ENCODE results near the gene PCDH9. TPM values are rescaled to one million over a fixed set of nuclear protein-coding genes. Genes with fewer than 3 reads are reported as not detected.

The PCDH9 gene, protein sequence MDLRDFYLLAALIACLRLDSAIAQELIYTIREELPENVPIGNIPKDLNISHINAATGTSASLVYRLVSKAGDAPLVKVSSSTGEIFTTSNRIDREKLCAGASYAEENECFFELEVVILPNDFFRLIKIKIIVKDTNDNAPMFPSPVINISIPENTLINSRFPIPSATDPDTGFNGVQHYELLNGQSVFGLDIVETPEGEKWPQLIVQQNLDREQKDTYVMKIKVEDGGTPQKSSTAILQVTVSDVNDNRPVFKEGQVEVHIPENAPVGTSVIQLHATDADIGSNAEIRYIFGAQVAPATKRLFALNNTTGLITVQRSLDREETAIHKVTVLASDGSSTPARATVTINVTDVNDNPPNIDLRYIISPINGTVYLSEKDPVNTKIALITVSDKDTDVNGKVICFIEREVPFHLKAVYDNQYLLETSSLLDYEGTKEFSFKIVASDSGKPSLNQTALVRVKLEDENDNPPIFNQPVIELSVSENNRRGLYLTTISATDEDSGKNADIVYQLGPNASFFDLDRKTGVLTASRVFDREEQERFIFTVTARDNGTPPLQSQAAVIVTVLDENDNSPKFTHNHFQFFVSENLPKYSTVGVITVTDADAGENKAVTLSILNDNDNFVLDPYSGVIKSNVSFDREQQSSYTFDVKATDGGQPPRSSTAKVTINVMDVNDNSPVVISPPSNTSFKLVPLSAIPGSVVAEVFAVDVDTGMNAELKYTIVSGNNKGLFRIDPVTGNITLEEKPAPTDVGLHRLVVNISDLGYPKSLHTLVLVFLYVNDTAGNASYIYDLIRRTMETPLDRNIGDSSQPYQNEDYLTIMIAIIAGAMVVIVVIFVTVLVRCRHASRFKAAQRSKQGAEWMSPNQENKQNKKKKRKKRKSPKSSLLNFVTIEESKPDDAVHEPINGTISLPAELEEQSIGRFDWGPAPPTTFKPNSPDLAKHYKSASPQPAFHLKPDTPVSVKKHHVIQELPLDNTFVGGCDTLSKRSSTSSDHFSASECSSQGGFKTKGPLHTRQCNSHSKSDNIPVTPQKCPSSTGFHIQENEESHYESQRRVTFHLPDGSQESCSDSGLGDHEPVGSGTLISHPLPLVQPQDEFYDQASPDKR (N-terminal part only)
- 0.34 and 0.75 TPM in 2 replicates for total RNA-seq

DNA sequence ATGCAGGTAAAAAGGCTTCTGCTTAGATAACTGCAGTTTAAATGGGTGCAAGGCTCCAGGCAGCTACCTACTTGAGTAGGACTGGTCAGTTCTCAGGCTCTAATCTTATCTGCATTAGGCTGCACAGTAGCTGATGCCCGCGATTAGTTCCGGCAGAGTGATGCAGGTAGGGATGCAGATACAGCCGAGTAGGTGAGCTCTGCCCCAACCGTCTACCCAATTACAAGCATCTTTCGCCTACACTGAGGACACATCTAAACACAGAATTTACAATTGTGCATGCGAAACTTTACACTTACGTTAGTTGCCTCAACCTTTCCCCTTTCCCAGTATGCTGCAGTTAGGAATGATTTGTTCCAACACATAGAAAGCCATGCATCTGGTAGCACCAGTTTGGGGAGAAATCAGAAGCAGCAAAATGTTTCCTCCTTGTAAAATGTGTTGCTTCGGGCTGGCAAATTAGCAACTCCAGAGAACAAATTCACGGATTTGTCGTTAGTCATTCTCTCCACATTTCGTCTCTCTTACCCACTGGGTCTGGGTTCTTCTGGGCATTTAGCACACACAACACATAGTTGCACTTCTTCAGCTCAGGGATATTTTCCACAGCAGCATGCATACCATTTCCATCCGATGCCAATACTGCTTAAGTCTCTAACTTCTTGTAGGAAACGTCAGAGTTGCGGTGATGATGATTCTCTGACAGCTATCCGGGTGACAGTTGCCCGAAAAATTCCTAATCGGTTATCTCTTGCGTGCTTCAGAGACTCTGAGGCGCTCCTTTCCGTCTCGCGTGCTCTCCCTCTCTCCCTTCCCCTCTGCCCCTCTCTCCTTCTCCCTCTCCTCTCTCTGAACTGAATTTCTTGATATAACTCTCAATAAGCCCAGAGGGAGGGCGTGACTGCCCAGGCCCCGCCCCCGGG is at the start of gene PCDH9:
PCDH9 (minus strand) TSS at position 856 of the 923 bp plus-strand sequence. CDS start 1,896 bp downstream, outside the sequence.
- TF ChIP-seq, protein P1, sequence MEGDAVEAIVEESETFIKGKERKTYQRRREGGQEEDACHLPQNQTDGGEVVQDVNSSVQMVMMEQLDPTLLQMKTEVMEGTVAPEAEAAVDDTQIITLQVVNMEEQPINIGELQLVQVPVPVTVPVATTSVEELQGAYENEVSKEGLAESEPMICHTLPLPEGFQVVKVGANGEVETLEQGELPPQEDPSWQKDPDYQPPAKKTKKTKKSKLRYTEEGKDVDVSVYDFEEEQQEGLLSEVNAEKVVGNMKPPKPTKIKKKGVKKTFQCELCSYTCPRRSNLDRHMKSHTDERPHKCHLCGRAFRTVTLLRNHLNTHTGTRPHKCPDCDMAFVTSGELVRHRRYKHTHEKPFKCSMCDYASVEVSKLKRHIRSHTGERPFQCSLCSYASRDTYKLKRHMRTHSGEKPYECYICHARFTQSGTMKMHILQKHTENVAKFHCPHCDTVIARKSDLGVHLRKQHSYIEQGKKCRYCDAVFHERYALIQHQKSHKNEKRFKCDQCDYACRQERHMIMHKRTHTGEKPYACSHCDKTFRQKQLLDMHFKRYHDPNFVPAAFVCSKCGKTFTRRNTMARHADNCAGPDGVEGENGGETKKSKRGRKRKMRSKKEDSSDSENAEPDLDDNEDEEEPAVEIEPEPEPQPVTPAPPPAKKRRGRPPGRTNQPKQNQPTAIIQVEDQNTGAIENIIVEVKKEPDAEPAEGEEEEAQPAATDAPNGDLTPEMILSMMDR (IDR thresholded peaks at IDR 0.05; ENCODE audit: insufficient read depth, low read length, poor library complexity, severe bottlenecking): no peak
- Histone ChIP-seq H3K4me3 (ENCODE audit: low read depth, low read length) (peak within 1 kb of the TSS; percentile 76), H3K36me3 (ENCODE audit: control insufficient read depth, insufficient read depth, low read length) (no peaks in the 10 kb centered on the region), H3K27me3 (ENCODE audit: control insufficient read depth, insufficient read depth, low read length) (no peaks in the 10 kb centered on the region)
- no peak for DNase-seq (ENCODE audit: low read depth)

DNA sequence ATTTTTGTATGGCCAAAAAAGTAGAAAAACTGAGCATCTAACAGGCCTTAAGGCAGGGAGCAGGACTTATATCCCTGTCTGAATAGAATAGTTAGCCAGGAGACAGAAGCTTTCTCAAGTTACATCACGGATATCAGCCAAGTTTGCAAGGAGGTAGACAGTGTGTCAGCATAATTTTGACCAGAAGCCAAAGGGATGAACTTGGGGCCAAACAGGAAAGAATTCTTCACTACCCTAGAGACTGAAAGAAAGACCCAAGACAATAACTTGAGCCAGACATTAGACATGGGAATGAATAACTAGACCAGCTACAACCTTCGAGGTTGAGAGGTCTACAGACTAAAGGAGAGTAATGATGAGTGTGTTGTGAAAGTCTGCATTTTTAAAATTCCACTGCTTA is 48.1 kb upstream of the PCDH9 start:
- Histone ChIP-seq H3K36me3 (ENCODE audit: control insufficient read depth, insufficient read depth, low read length) (no peaks in the 10 kb centered on the region), H3K4me3 (ENCODE audit: low read depth, low read length) (no peak overlapping the region), H3K27me3 (ENCODE audit: control insufficient read depth, insufficient read depth, low read length) (no peaks in the 10 kb centered on the region)
- TF ChIP-seq, protein P1 (IDR thresholded peaks at IDR 0.05; ENCODE audit: insufficient read depth, low read length, poor library complexity, severe bottlenecking): no peak
- no peak for DNase-seq (ENCODE audit: low read depth)

DNA sequence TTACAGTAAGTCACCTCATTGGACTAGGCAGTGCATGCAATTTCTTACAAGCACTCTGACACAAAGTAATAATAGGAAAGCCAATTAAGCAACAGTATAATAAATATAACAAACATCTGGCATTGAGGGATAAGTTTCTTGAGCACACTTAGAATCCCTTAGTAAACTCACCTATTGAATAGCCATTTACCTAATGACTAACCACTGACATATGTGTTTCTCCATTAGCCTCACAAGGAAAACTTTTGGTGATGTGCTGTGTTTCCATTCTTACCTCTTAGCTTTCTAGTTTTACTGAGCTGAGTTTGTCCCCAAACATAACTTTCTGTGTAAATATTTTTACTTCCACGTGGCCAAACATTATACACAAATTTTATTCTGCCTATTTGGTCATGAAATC is 47.4 kb upstream of the PCDH9 start:
- Histone ChIP-seq H3K36me3 (ENCODE audit: control insufficient read depth, insufficient read depth, low read length) (no peaks in the 10 kb centered on the region), H3K4me3 (ENCODE audit: low read depth, low read length) (no peak overlapping the region), H3K27me3 (ENCODE audit: control insufficient read depth, insufficient read depth, low read length) (no peaks in the 10 kb centered on the region)
- TF ChIP-seq, protein P1 (IDR thresholded peaks at IDR 0.05; ENCODE audit: insufficient read depth, low read length, poor library complexity, severe bottlenecking): no peak
- DNase-seq (ENCODE audit: low read depth): no peak

DNA sequence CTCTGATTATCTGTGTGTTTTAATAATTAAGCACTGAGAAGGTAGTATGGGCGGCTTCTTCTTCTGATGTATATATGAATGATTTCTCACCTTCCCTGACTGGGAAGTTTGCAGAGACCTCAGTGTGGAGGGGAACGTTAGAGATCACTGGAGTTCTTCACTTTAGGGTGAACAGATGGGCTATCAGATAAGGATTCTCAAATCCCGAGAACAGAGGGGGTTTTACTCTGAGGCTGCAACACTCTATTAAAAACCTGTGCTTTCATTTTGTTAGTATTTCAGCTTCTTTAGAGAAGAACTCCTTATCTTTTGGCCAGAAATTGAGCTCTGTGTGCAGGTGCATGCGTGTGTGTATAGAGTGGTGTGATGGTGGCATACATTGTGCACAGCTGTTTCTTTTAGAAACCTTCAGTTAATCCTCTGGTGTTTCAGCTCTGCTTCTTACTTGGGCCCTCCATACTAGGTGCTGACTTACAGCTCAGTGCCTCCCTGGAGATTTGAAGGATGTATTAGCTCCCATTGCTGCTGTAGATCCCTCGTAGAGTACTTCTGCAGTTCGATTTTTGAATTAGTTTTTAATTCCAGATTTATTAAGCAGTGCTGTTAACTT is 45.3 kb upstream of the PCDH9 start:
- no peak for DNase-seq (ENCODE audit: low read depth)
- TF ChIP-seq, protein P1 (IDR thresholded peaks at IDR 0.05; ENCODE audit: insufficient read depth, low read length, poor library complexity, severe bottlenecking): no peak
- no peaks in the 10 kb centered on the region for H3K27me3 ChIP-seq (ENCODE audit: control insufficient read depth, insufficient read depth, low read length)
- no peak overlapping the region for H3K4me3 ChIP-seq (ENCODE audit: low read depth, low read length)
- no peaks in the 10 kb centered on the region for H3K36me3 ChIP-seq (ENCODE audit: control insufficient read depth, insufficient read depth, low read length)

DNA sequence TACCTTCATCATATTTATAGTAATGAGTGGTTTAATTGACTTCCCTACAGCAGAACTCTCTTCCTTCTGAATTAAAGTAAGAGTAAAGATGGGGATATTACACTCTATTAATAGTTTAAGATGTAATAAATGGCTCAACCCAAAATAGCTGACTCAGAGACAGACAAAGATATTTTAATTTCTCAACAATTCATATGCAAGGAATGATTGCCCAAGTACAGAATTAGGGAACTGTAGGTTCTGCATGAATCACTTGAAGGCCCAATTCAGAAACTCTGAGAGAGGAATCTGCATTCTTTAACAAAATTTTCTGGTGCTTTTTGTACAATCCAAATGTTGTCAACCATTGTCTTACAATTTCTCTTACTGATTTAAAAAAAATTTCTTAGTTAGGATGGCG is 42.9 kb upstream of the PCDH9 start:
- H3K36me3 ChIP-seq (ENCODE audit: control insufficient read depth, insufficient read depth, low read length): no peaks in the 10 kb centered on the region
- no peaks in the 10 kb centered on the region for H3K27me3 ChIP-seq (ENCODE audit: control insufficient read depth, insufficient read depth, low read length)
- TF ChIP-seq, protein P1 (IDR thresholded peaks at IDR 0.05; ENCODE audit: insufficient read depth, low read length, poor library complexity, severe bottlenecking): no peak
- DNase-seq (ENCODE audit: low read depth): no peak
- H3K4me3 ChIP-seq (ENCODE audit: low read depth, low read length): no peak overlapping the region

All from kidney epithelial cell (primary cell).